A549 treated with dexamethasone at 1 μM for 4 hours (cell line): ENCODE results near the gene CNTROB. TPM values are rescaled to one million over a fixed set of nuclear protein-coding genes. Genes with fewer than 3 reads are reported as not detected.

Experiments used
- total RNA-seq: library from RNA; stranded (reverse); fragments of 200-300 nt; extraction: Qiagen RNA extraction; gene quantifications from 5 replicates; pipeline ENCODE4 v1.2.3, GENCODE V29; 2022

CNTROB gene, protein sequence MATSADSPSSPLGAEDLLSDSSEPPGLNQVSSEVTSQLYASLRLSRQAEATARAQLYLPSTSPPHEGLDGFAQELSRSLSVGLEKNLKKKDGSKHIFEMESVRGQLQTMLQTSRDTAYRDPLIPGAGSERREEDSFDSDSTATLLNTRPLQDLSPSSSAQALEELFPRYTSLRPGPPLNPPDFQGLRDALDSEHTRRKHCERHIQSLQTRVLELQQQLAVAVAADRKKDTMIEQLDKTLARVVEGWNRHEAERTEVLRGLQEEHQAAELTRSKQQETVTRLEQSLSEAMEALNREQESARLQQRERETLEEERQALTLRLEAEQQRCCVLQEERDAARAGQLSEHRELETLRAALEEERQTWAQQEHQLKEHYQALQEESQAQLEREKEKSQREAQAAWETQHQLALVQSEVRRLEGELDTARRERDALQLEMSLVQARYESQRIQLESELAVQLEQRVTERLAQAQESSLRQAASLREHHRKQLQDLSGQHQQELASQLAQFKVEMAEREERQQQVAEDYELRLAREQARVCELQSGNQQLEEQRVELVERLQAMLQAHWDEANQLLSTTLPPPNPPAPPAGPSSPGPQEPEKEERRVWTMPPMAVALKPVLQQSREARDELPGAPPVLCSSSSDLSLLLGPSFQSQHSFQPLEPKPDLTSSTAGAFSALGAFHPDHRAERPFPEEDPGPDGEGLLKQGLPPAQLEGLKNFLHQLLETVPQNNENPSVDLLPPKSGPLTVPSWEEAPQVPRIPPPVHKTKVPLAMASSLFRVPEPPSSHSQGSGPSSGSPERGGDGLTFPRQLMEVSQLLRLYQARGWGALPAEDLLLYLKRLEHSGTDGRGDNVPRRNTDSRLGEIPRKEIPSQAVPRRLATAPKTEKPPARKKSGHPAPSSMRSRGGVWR
- total RNA-seq: 32.5 to 44.7 TPM (median 43.3 TPM) in 5 replicates

DNA sequence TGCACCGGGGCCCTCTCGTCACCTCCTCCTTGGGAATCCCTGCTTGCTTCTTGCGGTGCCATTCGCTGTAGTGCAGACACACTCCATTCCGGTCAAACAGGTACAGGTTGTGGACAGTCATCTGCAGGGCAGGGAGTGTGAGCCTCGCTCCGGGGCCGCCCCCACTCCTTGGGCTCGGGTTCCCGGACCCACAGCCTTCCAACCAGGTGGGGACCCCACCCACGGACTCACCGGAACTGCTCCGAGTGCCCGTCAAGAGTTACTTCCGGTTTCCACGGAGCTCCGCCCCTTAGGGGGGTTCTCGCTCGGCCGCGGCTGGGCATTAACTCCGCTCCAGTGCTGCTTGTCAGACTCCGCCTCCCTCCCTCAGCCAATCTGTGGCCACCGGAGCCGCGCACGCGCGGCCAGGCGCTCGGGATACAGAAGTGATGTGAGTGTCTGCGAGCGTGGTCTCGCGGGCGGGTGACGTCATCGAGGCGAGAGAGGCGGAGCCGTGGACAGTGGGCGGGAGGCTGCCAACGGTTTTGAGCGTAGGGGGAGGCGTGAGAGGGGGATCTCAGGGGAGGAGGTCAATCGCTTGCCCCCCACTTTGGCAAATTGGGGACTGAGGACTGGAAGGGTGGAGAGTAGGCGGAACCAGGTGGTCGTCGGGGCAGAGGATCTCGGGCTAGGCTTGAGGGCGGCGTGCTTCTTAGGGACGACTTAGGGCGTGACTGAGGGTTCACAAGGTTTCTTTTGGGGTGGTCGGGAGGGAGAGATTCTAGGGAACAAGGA lies at the start of gene CNTROB, which contains the start of gene TRAPPC1:
TSS of gene CNTROB (plus strand) at position 498 of the 774 bp plus-strand sequence. CDS start 874 bp downstream, outside the sequence.
TSS of gene TRAPPC1 (minus strand) at position 238 of the 774 bp plus-strand sequence. CDS start at position 121, 117 bp downstream.

DNA sequence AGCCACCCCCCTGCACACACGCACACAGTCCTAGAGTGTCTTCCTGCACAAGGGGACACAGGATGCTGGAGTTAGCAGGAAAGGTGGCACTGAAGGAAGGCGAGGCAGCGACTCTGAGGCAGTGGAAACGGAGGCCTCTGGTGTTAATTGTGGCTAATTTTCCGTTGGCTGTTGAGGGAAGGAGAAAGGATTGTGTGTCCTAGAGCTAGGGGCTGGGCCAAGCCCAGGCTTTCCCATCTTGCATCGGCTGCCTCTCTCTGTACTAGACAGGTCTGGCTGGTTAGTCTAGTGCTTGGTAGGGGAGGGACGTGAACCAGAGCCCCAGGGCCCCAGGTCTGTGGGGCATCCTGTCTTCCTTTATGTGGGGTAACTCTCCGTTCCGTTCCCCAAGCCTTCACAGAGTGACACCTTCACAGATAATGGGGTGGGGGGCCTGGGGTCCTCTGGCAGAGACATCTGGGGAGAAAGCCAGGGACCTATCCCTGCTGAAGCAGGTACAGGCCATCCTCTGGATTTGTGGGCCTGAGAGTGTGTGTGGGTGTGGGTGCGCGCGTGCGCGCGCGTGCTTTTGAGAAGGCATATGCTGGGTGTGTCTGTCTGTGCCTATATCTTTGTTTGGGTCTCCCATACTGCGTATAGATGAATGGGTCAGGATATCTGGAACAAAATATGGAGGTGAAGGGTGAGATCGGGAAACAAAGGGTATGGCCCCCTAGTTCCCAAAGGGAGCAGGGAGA lies 43.7 kb upstream of the CNTROB start, which contains the start of gene CHD3:
TSS of gene CHD3 (plus strand) at position 606 of the 737 bp plus-strand sequence. CDS start 212 bp downstream, outside the sequence.

DNA sequence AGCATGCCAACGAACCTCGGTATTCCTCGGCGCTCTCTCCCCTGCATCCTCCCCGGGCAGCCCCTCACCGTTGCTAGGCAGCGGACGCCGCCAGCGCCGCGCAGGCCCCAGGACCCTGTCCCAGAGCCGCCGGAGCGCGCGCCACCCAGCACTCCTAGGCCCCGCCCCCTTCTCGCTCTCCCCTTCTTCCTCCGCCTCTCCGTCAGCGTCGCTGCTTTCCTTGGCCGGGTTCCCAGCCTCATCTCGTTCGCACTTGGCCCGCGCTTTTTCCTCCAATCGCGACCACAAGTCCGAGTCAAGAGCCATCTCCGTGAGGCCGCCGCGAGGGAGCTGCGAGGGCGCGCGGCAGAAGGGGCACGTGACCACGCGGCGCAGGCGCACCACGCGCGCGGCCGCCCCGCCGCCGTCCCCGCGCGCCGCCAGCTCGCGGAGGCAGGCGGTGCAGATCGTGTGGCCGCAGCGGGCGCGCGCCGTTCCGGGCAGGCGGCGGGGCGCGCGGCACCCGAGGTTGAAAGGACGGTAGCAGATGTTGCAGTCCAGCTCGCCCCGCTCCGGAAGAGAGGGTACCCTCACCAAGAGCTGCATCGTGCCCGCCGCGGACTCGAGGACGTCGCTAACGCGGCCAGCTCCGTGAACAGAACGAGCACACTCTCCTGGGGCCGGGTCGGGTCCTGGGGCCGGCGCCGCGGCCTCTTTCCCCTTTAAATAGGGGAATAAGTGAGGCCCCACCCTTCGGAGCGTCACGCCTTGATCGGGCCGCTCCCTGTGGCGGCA lies 16.2 kb upstream of the CNTROB start, which contains the start of gene RNF227:
TSS of gene RNF227 (minus strand) at position 679 of the 774 bp plus-strand sequence. CDS start at position 585, 94 bp downstream.

DNA sequence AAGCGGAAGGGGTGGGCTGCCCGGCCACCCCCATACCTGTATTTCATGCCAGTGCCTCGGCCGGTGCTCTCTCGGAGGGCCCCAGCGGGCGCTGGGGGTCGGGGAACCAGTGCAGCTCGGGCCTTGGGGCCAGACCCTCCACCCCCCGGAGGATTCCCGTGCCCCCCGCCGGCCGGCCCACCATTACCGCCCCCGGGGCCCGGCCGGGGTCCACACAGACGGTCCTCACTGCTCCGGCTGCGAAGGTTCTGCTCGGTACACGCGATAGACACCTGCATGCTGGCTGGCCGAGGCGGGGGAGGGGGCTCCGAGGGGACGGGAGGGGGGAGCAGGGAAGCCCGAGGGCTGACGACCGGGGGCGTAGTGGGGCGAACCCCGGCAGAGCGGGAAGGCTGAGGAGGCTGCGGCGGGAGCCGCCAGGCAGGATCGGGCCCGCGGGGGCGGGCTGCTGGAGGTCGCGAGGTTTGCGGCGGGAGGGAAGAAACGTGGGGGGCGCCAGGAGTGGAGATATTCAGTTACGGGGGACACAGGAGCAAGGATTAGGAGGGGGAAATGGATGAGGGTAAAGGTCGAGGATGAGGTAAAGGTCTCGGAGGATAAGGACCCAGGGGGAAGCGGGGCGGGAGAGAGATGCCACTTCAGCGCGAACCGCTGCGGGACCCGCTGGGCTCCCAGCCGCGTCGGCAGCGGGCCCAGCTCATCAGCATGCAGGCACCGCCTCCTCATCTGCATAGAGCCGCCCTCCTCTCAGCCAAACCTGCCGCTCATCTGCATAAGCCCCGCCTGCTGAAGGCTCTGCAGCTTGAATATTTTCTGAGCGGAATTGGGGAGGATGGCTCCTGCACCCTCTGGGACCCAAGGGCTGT lies 2.6 kb upstream of the CNTROB start, which contains the start of gene KCNAB3:
TSS of gene KCNAB3 (minus strand) at position 699 of the 866 bp plus-strand sequence. CDS start at position 278, 421 bp downstream.

Other genes with a start within 250 kb of the CNTROB start
- gene TP53, start 244.7 kb upstream of the CNTROB start, total RNA-seq: 38.7 to 51.6 TPM (median 47.4 TPM) in 5 replicates
- gene WRAP53, start 243.7 kb upstream of the CNTROB start, total RNA-seq: 27.7 to 33.8 TPM (median 32.7 TPM) in 5 replicates
- 0.99 to 1.5 TPM (median 1.3 TPM) in 5 replicates for gene EFNB3, start 227.0 kb upstream of the CNTROB start, total RNA-seq
- 0.02 to 0.06 TPM (median 0.03 TPM) in 5 replicates for gene DNAH2, start 214.5 kb upstream of the CNTROB start, total RNA-seq
- 10.5 to 21.0 TPM (median 14.6 TPM) in 5 replicates for gene KDM6B, start 98.0 kb upstream of the CNTROB start, total RNA-seq
- 0.16 to 1.2 TPM (median 0.64 TPM) in 5 replicates for gene TMEM88, start 77.1 kb upstream of the CNTROB start, total RNA-seq
- gene NAA38, start 74.6 kb upstream of the CNTROB start, total RNA-seq: 189 to 229 TPM (median 204 TPM) in 5 replicates
- gene CYB5D1, start 74.2 kb upstream of the CNTROB start, total RNA-seq: 20.9 to 22.7 TPM (median 21.7 TPM) in 5 replicates
- gene CHD3, start 43.4 kb upstream of the CNTROB start, total RNA-seq: 56.7 to 75.9 TPM (median 72.6 TPM) in 5 replicates
- 1.3 to 2.4 TPM (median 1.5 TPM) in 5 replicates for gene RNF227, start 15.9 kb upstream of the CNTROB start, total RNA-seq
- 1.2 to 3.0 TPM (median 2.5 TPM) in 5 replicates for gene KCNAB3, start 2.4 kb upstream of the CNTROB start, total RNA-seq
- gene TRAPPC1, start 260 bp upstream of the CNTROB start, total RNA-seq: 295 to 368 TPM (median 319 TPM) in 5 replicates
- 0.18 to 0.78 TPM (median 0.33 TPM) in 5 replicates for gene GUCY2D, start 70.4 kb downstream of the CNTROB start, total RNA-seq
- 0.26 to 0.46 TPM (median 0.42 TPM) in 5 replicates for gene ALOX15B, start 106.9 kb downstream of the CNTROB start, total RNA-seq
- gene ALOX12B, start 155.5 kb downstream of the CNTROB start, total RNA-seq: 1.1 to 1.6 TPM (median 1.3 TPM) in 5 replicates
- gene ALOXE3, start 186.3 kb downstream of the CNTROB start, total RNA-seq: 6.0 to 10.3 TPM (median 7.6 TPM) in 5 replicates
- 2.3 to 4.9 TPM (median 3.7 TPM) in 5 replicates for gene HES7, start 191.9 kb downstream of the CNTROB start, total RNA-seq
- 42.6 to 58.0 TPM (median 56.0 TPM) in 5 replicates for gene PER1, start 220.2 kb downstream of the CNTROB start, total RNA-seq
- gene VAMP2, start 230.7 kb downstream of the CNTROB start, total RNA-seq: 23.6 to 32.3 TPM (median 29.5 TPM) in 5 replicates
- 18.5 to 21.4 TPM (median 19.6 TPM) in 5 replicates for gene TMEM107, start 244.2 kb downstream of the CNTROB start, total RNA-seq